Spleen (tissue), 7 donors: ENCODE data around the gene TUBA8.

Experiments
- CTCF ChIP-seq, 11 experiments: fragments of 200-600 bp in 7 of 11; fragments of 450-650 bp in 4 of 11; sonication (generic) in 4 of 11; IDR thresholded peaks in 8 of 11; conservative IDR thresholded peaks in 3 of 11; 1 replicate in 7 of 11; 2 replicates in 4 of 11; pipeline versions ENCODE4 v1.4.0 to v1.8.0; 2016 to 2021; ENCODE audit warnings: antibody characterized with exemption in 11 of 11, inconsistent platforms in 4 of 11, mild to moderate bottlenecking in 1 of 11
- POLR2A ChIP-seq, 3 donors: fragments of 450-650 bp; IDR thresholded peaks; one replicate each; pipeline ENCODE4 v1.5.1; 2017; ENCODE audit warnings: antibody characterized with exemption in 3 of 3, mild to moderate bottlenecking in 1 of 3
- donor health status: DM: no; HTN: no; CAD: no; lungs with moderate emphysema.
- donor health status: DM: no; HTN: no; CAD: no.
- donor health status: DM: no; HTN: no; CAD: no.

- TF ChIP-seq CTCF (IDR thresholded peaks at IDR 0.05 in 8 of 11, conservative IDR thresholded peaks at IDR 0.05 in 3 of 11) (no peak), POLR2A (IDR thresholded peaks at IDR 0.05) (no peak)
These were observed 3.2 kb downstream of the TUBA8 start for GRCh38 chr22:18113680-18114394.
